NOMO-1 treated with dmso at 0.1 percent for 144 hours (cell line): ENCODE measurements around the gene SARS2.
"Not testable (repeated sequence)": the region's sequence is repeated elsewhere in the genome, so short reads cannot be mapped to it uniquely, and the experiment has no call there.

Source experiments
- DNase-seq: peaks from one replicate; lab custom pipeline; 2025; ENCODE audit not compliant: unreplicated experiment; lab: John Stamatoyannopoulos, UW

Gene SARS2

GRCh38 chr19:38946229-38947010 is 15.9 kb upstream of the SARS2 start:
- DNase-seq, result no peak

- no peak for DNase-seq
Observed at GRCh38 chr19:38945562-38946228, 15.1 kb upstream of the SARS2 start.

GRCh38 chr19:38944981-38945506 is 14.5 kb upstream of the SARS2 start:
- no peak for DNase-seq

GRCh38 chr19:38942471-38943181 is 12.1 kb upstream of the SARS2 start:
- DNase-seq, result no peak

GRCh38 chr19:38941979-38942378 is 11.4 kb upstream of the SARS2 start:
- no peak for DNase-seq

- not testable (repeated sequence) for DNase-seq
Observed at GRCh38 chr19:38941466-38941865, 10.9 kb upstream of the SARS2 start.

GRCh38 chr19:38939957-38940356 is 9.4 kb upstream of the SARS2 start:
- no peak for DNase-seq

DNA sequence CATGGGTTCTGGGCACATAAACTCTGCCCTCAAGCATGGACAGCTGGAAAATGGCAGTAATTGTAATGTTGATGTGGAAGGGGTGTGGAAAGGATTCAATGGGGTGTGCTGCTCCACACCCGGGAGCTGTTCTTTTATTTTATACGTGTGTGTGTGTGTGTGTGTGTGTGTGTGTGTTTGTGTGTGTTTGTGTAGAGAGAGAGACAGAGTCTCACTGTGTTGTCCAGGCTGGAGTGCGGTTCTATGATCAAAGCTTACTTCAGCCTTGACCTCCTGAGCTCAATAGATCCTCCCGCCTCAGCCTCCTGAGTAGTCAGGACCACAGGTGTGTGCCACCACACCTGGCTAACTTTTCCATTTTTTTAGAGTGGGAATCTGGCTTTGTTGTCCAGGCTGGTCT is 3.0 kb upstream of the SARS2 start:
- no peak for DNase-seq

- no peak for DNase-seq
Observed at GRCh38 chr19:38932425-38933179, 2.0 kb upstream of the SARS2 start.

DNA sequence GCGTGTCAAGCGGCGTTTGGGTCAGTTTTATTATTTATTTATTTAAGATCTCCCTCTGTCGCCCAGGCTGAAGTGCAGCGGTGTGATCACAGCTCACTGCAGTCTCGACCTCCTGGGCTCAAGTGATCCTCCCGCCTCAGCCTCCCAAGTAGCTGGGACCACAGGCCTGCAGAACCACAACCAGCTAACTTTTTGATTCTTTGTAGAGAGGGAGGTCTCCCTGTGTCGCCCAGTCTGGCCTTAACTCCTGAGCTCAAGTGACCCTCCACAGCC is 894 bp upstream of the SARS2 start:
- DNase-seq, result no peak

DNA sequence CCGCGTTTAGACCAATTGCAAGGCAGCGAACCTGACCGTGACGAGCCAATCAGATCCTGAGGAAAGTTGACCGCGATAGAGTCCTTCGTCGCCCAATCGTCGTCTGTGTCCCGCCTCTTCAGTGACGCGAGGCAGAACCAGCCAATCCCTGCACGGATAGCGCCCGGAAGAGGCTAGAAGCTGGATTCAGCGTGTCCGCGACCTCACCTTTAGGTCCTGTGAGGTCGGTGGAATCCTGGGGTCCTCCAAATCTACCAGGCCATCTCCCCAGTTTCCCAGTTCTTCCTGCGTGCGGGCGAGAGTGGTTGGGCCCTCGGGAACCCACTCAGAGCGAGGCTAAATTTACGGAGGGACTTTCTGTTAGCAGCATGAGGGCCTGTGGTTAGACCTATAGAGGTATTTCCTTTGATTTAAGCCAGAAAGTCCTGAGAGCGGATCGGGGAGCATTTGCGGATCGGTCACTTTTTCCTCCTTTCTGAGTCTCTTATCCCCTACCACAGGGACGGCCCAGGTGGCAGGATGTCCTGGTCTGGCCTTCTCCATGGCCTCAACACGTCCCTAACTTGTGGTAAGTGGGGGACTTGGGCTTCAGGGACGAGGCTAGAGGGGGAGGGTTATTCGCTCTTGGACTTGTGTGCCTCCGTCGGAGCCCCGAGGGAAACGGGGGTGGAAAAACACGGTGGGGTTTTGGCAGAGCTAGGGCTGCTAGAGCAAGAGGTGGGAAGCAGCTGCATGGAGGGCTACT is 385 bp upstream of the SARS2 start, which contains the start of gene MRPS12:
TSS of gene MRPS12 (plus strand) at position 169 of the 745 bp plus-strand sequence. CDS start at position 520, 351 bp downstream.
- peak; percentile 96 for DNase-seq

DNA sequence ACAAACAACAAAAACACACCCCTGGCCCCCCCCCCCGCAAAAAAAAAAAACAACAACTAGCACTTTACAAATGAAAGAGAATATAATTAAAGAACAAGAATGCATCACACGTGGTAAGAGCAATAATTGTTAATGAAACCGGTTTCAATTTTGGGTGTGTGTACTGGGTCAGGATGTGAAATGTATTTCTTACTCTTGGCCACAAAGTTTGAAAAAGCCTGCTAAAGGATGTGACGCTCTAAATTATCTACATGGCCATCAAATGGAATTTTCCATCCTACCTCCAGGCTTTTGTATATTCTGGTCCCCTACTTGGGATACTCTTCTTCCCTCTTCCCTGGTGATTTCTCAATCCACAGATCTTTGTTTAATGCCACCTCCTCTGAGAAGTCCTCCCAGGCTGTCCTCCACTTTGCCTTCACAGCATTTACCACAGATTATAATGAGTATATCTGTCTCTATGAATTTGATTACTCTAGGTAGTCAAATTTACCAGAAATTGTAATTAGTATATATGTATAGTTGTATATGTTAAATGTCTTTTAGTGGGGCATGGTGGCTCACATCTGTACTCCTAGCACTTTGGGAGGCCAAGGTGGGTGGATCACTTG is 2.1 kb downstream of the SARS2 start:
- no peak for DNase-seq

- no peak for DNase-seq
Observed at GRCh38 chr19:38924388-38924787, 6.2 kb downstream of the SARS2 start.

- DNase-seq, result no peak
Observed at GRCh38 chr19:38922482-38922881, 8.1 kb downstream of the SARS2 start.

GRCh38 chr19:38921420-38922274 is 8.9 kb downstream of the SARS2 start:
- no peak for DNase-seq

DNA sequence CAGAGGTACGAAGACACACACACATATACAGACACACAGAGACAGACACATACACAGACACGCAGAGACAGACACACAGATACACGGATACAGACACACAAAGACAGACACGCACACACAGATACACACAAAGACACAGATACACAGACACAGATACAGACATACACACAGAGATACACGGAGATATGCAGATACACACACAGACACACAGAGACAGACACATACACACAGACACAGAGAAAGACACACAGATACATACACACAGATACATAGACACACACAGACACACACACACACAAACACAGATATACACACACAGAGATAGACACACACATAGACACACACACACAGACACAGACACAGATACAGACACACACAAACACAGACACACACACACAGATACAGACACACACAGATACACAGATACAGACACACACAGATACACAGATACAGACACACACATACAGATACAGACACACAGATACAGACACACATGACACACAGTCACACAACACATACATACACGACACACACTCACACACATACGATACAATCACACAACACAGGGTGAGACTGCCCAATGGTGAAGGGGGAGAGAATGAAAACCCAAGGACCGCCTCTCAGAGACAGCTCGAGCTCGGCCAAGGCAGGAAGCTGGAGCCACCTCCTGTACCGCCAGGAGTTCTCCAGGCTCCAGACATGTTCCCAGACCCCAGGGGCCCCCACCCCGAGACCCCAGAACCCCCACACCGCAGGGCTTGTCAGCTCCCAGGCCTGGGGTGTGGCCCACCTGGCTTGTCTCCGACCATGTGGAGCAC is 9.8 kb downstream of the SARS2 start:
- DNase-seq, result no peak

GRCh38 chr19:38919837-38920601 is 10.5 kb downstream of the SARS2 start:
- no peak for DNase-seq
